ENCODE data around the gene SV2C. TPM values are rescaled to one million over a fixed set of nuclear protein-coding genes. Genes with fewer than 3 reads are reported as not detected.
"Not testable (repeated sequence)": the region's sequence is repeated elsewhere in the genome, so short reads cannot be mapped to it uniquely, and the experiment has no call there.

The SV2C gene
- total and polyA plus RNA-seq, 7 donors, result 0.31 to 0.71 (median 0.55) TPM; not detected in 2

DNA sequence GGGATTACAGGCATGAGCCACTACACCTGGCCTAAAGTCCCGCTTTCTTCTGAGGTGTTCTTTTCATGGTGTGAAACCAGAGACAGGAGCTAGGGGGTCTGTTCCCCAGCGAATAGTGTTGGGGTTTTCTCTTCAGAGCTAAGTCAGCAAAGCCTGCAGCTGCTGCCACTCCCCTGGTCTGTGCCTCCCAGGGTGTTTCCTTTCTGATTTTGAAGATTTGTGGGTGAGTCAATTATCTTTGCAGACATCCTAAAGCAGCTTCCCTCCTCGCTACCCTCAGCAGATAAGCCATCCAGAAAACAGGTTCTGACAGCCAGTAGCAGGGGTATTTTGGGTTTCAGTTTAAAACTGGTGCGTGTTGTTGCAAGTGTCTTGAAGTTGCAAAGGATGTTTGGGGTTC lies 247.9 kb downstream of the SV2C start:
- intact Hi-C loops (cut with DNase I), result no loop called here
- Histone ChIP-seq H3K27me3 (no peaks in the 10 kb centered on the region), H3K27ac (no peak overlapping the region), H3K4me3 (no peak overlapping the region), H3K4me1 (no peaks in the 10 kb centered on the region), H3K9me3 (no peaks in the 10 kb centered on the region), H3K36me3 (no peaks in the 10 kb centered on the region)
- TF ChIP-seq POLR2AphosphoS5 (IDR thresholded peaks at IDR 0.05) (no peak), EP300 (IDR thresholded peaks at IDR 0.05) (no peak)
- WGBS, 2 donors, result 48 to 78% methylated on average over 4 of the region's 4 CpGs
- DNase-seq, result no peak

DNA sequence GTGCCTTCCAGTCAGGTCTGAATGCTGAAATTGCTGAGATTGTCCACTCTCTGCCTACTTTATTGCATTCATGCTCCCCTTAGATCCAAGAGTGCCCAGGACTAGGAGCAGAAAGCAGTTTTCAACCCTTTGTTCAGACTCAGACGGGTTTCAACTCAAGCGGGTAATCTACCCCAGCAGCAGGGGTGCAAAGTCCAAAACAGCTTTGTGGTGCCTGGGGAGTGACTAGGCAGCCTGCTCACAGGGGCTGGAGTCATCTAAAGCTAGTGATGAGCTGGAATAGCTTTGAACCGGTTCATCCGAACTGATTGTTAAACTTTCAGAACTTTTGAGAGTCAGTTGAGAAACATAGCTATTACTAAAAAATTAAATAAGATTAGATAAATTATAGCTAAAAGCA lies 248.9 kb downstream of the SV2C start:
- WGBS, 2 donors, result 27 to 64% methylated on average over 4 of the region's 4 CpGs
- Histone ChIP-seq H3K4me3 (no peak overlapping the region), H3K9me3 (no peaks in the 10 kb centered on the region), H3K27ac (no peak overlapping the region), H3K36me3 (no peaks in the 10 kb centered on the region), H3K27me3 (no peaks in the 10 kb centered on the region), H3K4me1 (no peaks in the 10 kb centered on the region)
- intact Hi-C loops (cut with DNase I), result no loop called here
- TF ChIP-seq POLR2AphosphoS5 (IDR thresholded peaks at IDR 0.05), result no peak
- TF ChIP-seq, protein P1, sequence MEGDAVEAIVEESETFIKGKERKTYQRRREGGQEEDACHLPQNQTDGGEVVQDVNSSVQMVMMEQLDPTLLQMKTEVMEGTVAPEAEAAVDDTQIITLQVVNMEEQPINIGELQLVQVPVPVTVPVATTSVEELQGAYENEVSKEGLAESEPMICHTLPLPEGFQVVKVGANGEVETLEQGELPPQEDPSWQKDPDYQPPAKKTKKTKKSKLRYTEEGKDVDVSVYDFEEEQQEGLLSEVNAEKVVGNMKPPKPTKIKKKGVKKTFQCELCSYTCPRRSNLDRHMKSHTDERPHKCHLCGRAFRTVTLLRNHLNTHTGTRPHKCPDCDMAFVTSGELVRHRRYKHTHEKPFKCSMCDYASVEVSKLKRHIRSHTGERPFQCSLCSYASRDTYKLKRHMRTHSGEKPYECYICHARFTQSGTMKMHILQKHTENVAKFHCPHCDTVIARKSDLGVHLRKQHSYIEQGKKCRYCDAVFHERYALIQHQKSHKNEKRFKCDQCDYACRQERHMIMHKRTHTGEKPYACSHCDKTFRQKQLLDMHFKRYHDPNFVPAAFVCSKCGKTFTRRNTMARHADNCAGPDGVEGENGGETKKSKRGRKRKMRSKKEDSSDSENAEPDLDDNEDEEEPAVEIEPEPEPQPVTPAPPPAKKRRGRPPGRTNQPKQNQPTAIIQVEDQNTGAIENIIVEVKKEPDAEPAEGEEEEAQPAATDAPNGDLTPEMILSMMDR (IDR thresholded peaks at IDR 0.05), result no peak
- no peak for TF ChIP-seq POLR2A (IDR thresholded peaks at IDR 0.05)
- no peak for TF ChIP-seq EP300 (IDR thresholded peaks at IDR 0.05)
- no peak for DNase-seq

DNA sequence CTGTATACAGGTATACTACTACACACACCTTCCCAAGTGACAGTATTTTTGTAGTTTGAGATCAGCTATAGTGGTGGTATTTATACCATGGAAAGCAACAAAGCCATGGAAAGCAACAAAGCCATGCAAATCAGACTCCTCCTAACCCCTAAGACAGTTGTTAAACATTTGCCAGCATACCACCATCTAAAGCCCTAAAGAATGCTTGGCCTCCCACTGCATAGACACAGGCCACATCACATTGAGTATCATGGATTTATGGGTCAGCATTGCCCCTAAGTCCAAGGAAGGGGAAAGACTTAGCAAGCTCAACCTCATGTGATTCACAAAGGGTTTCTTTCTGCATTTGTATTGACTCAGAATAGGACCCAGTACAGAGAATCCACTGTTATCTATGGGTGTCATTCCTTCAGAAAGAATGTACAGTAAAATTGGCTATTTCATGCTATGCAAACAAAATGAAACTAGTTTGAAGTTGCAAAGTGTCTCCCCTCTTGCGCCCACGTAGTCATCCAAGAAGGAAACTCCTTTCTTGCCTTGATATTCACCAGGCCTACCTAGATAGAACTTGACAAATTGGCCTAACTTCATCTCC lies 249.5 kb downstream of the SV2C start:
- Histone ChIP-seq H3K9me3 (no peaks in the 10 kb centered on the region), H3K27me3 (no peaks in the 10 kb centered on the region), H3K27ac (no peak overlapping the region), H3K36me3 (no peaks in the 10 kb centered on the region), H3K4me3 (no peak overlapping the region), H3K4me1 (no peaks in the 10 kb centered on the region)
- no peak for DNase-seq
- intact Hi-C loops (cut with DNase I), result no loop called here
- no peak for TF ChIP-seq EP300 (IDR thresholded peaks at IDR 0.05)
- WGBS, 2 donors, result 88 to 89% methylated on average over 2 of the region's 2 CpGs

DNA sequence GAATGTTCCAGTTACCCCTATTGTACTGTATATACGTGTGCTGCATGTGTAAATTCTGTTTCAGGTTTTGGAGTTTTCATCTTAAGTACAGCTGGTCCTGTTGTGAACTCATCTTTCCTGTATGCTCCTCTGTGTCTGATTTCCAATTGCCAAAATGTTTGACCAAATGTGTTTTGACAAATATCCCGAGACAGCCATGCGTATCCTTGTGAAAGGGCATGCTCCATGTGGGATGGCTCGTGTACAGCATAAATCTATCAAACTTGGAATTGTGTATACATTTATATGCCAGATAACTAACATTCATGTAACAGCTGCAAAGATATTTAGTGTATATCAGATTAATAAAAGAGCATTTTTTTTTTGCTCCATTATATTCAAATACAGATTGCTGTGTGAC lies 250.4 kb downstream of the SV2C start:
- H3K27ac ChIP-seq, result no peak overlapping the region
- intact Hi-C loops (cut with DNase I), result no loop called here
- H3K4me3 ChIP-seq, result no peak overlapping the region
- TF ChIP-seq EP300 (IDR thresholded peaks at IDR 0.05), result no peak
- TF ChIP-seq, protein P1 (IDR thresholded peaks at IDR 0.05), result no peak
- no peak for TF ChIP-seq POLR2AphosphoS5 (IDR thresholded peaks at IDR 0.05)
- H3K9me3 ChIP-seq, result no peaks in the 10 kb centered on the region
- H3K4me1 ChIP-seq, result no peaks in the 10 kb centered on the region
- no peak for DNase-seq
- WGBS, 2 donors, result 80 to 89% methylated on average over 4 of the region's 4 CpGs
- no peaks in the 10 kb centered on the region for H3K27me3 ChIP-seq
- no peaks in the 10 kb centered on the region for H3K36me3 ChIP-seq

DNA sequence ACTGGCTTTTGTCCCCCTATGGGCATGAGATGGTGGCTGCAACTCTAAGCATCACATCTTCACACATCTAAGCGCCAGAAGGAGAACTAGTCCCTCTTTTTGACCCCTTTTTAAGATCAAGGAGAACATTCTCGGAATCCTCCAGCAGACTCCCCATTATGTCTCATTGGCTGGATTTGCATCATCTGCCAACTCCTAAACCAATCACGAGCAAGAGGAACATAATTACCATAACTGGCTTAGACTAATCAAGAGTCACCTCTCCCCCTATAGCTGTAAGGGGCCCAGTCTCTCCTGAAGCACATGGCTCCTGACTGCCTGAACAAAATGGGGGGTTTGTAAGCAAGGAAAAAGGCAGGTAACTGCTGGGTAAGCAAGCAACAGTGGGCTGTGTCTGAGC lies 251.4 kb downstream of the SV2C start:
- intact Hi-C loops (cut with DNase I), result no loop called here
- WGBS, 2 donors, result 95 to 96% methylated on average over 3 of the region's 3 CpGs
- H3K4me1 ChIP-seq, result no peaks in the 10 kb centered on the region

DNA sequence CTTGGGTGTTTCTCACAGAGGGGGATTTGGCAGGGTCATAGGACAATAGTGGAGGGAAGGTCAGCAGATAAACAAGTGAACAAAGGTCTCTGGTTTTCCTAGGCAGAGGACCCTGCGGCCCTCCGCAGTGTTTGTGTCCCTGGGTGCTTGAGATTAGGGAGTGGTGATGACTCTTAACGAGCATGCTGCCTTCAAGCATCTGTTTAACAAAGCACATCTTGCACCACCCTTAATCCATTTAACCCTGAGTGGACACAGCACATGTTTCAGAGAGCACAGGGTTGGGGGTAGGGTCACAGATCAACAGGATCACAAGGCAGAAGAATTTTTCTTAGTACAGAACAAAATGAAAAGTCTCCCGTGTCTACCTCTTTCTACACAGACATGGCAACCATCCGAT lies 252.3 kb downstream of the SV2C start:
- WGBS, 2 donors, result 74 to 99% methylated on average over 2 of the region's 5 CpGs
- H3K4me3 ChIP-seq; H3K9me3 ChIP-seq; H3K27ac ChIP-seq; DNase-seq; H3K4me1 ChIP-seq; H3K36me3 ChIP-seq; intact Hi-C loops (cut with DNase I); H3K27me3 ChIP-seq: not testable (repeated sequence)

More for the DNA sequence above, 251.4 kb downstream of the SV2C start:
- Histone ChIP-seq H3K9me3 (no peaks in the 10 kb centered on the region), H3K36me3 (no peaks in the 10 kb centered on the region), H3K4me3 (no peak overlapping the region), H3K27ac (no peak overlapping the region), H3K27me3 (no peaks in the 10 kb centered on the region)
- DNase-seq, result no peak
- no peak for TF ChIP-seq POLR2AphosphoS5 (IDR thresholded peaks at IDR 0.05)
- TF ChIP-seq POLR2A (IDR thresholded peaks at IDR 0.05), result no peak
- TF ChIP-seq, protein P1 (IDR thresholded peaks at IDR 0.05), result no peak
- no peak for TF ChIP-seq EP300 (IDR thresholded peaks at IDR 0.05)

DNA sequence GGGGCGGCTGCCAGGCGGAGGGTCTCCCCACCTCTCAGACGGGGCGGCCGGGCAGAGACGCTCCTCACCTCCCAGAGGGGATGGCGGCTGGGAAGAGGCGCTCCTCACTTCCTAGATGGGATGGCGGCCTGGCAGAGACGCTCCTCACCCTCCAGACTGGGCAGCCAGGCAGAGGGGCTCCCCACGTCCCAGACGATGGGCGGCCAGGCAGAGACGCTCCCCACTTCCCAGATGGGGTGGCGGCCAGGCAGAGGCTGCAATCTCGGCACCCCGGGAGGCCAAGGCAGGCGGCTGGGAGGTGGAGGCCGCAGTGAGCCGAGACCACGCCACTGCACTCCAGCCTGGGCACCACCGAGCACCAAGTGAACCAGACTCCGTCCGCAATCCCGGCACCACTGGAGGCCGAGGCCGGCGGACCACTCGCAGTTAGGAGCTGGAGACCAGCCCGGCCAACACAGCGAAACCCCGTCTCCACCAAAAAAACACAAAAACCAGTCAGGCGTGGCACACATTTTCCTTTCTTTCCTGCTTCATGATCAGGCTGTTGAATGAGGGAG lies 253.1 kb downstream of the SV2C start:
- H3K4me1 ChIP-seq; H3K27me3 ChIP-seq; DNase-seq; H3K4me3 ChIP-seq; H3K9me3 ChIP-seq; intact Hi-C loops (cut with DNase I); H3K36me3 ChIP-seq; H3K27ac ChIP-seq: not testable (repeated sequence)
- WGBS, 2 donors, result 95 to 97% methylated on average over 33 of the region's 33 CpGs

All from sigmoid colon (tissue), 7 donors.